IMR-90 (cell line): ENCODE data around the gene OSBPL3. TPM values are rescaled to one million over a fixed set of nuclear protein-coding genes. Genes with fewer than 3 reads are reported as not detected.
A peak's percentile ranks its signal among the peaks of the same experiment; 100 is the strongest.

Experiments
- ATAC-seq: fragments of 200-7000 bp; cut with Tn5 transposase; 2 replicates; pipeline ENCODE4 v1.9.1; 2020; ENCODE audit warnings: low read depth, mild to moderate bottlenecking, moderate library complexity
- BruUV-seq: library from RNA; stranded (reverse); fragments of 400-500 nt; replicated peaks from 2 replicates; lab custom pipeline; 2021; lab: Mats Ljungman, UMichigan
- CTCF ChIA-PET: fragments of 300-600 bp; formaldehyde crosslinking; extraction: SDS; loops from one replicate; lab custom pipeline; 2021; ENCODE audit warnings: antibody characterized with exemption; lab: Yijun Ruan, JAX
- POLR2A ChIA-PET: fragments of 300-600 bp; sonication (Branson Sonifier 250); formaldehyde crosslinking; loops from one replicate; lab custom pipeline; 2022; ENCODE audit warnings: antibody characterized with exemption; ENCODE audit not compliant: unreplicated experiment; lab: Charles Lee
- DNase-seq: peaks from one replicate; pipeline ENCODE4 v3.0.0; 2013
- H2AFZ ChIP-seq: replicated peaks from 2 replicates; pipeline ENCODE3; 2013; ENCODE audit warnings: low read length, mild to moderate bottlenecking; ENCODE audit not compliant: poor library complexity
- H2AK5ac ChIP-seq: 2 replicates; pipeline ENCODE4 v1.6.1; 2013; ENCODE audit warnings: low read depth, low read length, inconsistent platforms
- H2AK9ac ChIP-seq: replicated peaks from 2 replicates; pipeline ENCODE3; 2013; ENCODE audit warnings: mild to moderate bottlenecking, low read depth, low read length, moderate library complexity; ENCODE audit not compliant: poor library complexity
- H2BK120ac ChIP-seq: 2 replicates; pipeline ENCODE4 v1.6.1; 2013; ENCODE audit warnings: low read depth, low read length, inconsistent platforms
- H2BK15ac ChIP-seq: 3 replicates; pipeline ENCODE4 v1.6.1; 2013; ENCODE audit warnings: low read depth, low read length, inconsistent platforms
- H2BK20ac ChIP-seq: 2 replicates; pipeline ENCODE4 v1.6.1; 2013; ENCODE audit warnings: low read depth, mild to moderate bottlenecking, inconsistent platforms, low read length, moderate library complexity
- H2BK5ac ChIP-seq: 2 replicates; pipeline ENCODE4 v1.6.1; 2013; ENCODE audit warnings: mild to moderate bottlenecking, low read depth, low read length, inconsistent platforms; ENCODE audit not compliant: poor library complexity, severe bottlenecking
- H3K14ac ChIP-seq: replicated peaks from 2 replicates; pipeline ENCODE4 v1.6.1; 2013; ENCODE audit warnings: low read depth, low read length, inconsistent platforms
- H3K18ac ChIP-seq: 2 replicates; pipeline ENCODE4 v1.6.1; 2013; ENCODE audit warnings: low read depth, low read length, control low read depth
- H3K23ac ChIP-seq: 2 replicates; pipeline ENCODE4 v1.6.1; 2013; ENCODE audit warnings: low read depth, low read length, inconsistent platforms
- H3K27ac ChIP-seq: 2 replicates; pipeline ENCODE4 v1.5.1; 2013; ENCODE audit warnings: mild to moderate bottlenecking, control low read depth, low read length; ENCODE audit not compliant: insufficient read depth
- H3K27me3 ChIP-seq: 2 replicates; pipeline ENCODE4 v1.6.1; 2013; ENCODE audit warnings: low read length; ENCODE audit not compliant: control insufficient read depth, insufficient read depth
- H3K36me3 ChIP-seq: 2 replicates; pipeline ENCODE4 v1.6.1; 2013; ENCODE audit warnings: low read length, mixed read lengths; ENCODE audit not compliant: control insufficient read depth, insufficient read depth
- H3K4ac ChIP-seq: 2 replicates; pipeline ENCODE4 v1.6.1; 2013; ENCODE audit warnings: low read depth, low read length, inconsistent platforms
- H3K4me1 ChIP-seq: 2 replicates; pipeline ENCODE4 v1.6.1; 2013; ENCODE audit warnings: low read length, mixed read lengths; ENCODE audit not compliant: control insufficient read depth, insufficient read depth
- H3K4me2 ChIP-seq: 2 replicates; pipeline ENCODE4 v1.6.1; 2013; ENCODE audit warnings: low read depth, mild to moderate bottlenecking, control low read depth, low read length, moderate library complexity
- H3K4me3 ChIP-seq: 2 replicates; pipeline ENCODE4 v1.5.1; 2013; ENCODE audit warnings: low read depth, mild to moderate bottlenecking, control low read depth, low read length, moderate library complexity; ENCODE audit not compliant: insufficient read depth
- H3K56ac ChIP-seq: 2 replicates; pipeline ENCODE4 v1.6.1; 2013; ENCODE audit warnings: low read length, inconsistent platforms; ENCODE audit not compliant: insufficient read depth; ENCODE audit errors: extremely low read depth
- H3K79me1 ChIP-seq, 2 experiments: 2 replicates each; pipeline ENCODE4 v1.6.1; 2013; ENCODE audit warnings: low read length in 2 of 2, inconsistent platforms in 1 of 2, low read depth in 1 of 2
- H3K9ac ChIP-seq: 2 replicates; pipeline ENCODE4 v1.6.1; 2013; ENCODE audit warnings: low read depth, low read length, control low read depth
- H3K9me1 ChIP-seq: 2 replicates; pipeline ENCODE4 v1.6.1; 2013; ENCODE audit warnings: low read length, inconsistent platforms; ENCODE audit not compliant: insufficient read depth
- H3K9me3 ChIP-seq: 2 replicates; pipeline ENCODE4 v1.6.1; 2013; ENCODE audit warnings: low read length; ENCODE audit not compliant: control insufficient read depth, insufficient read depth
- H4K20me1 ChIP-seq: 2 replicates; pipeline ENCODE4 v1.6.1; 2013; ENCODE audit warnings: low read length, inconsistent platforms; ENCODE audit not compliant: insufficient read depth
- H4K5ac ChIP-seq: 2 replicates; pipeline ENCODE4 v1.6.1; 2013; ENCODE audit warnings: mild to moderate bottlenecking, low read depth, low read length, control low read depth
- H4K8ac ChIP-seq, 2 experiments: 2 replicates each; pipeline ENCODE4 v1.6.1; 2013; ENCODE audit warnings: low read depth in 2 of 2, low read length in 2 of 2, control low read depth in 1 of 2, inconsistent platforms in 1 of 2
- H4K91ac ChIP-seq: 2 replicates; pipeline ENCODE4 v1.6.1; 2013; ENCODE audit warnings: low read depth, low read length, inconsistent platforms; ENCODE audit not compliant: insufficient read depth
- BHLHE40 ChIP-seq: fragments of 150-350 bp; IDR thresholded peaks from 2 replicates; pipeline ENCODE4 v1.6.1; 2016; ENCODE audit warnings: mild to moderate bottlenecking, low read depth, low read length
- CEBPB ChIP-seq: IDR thresholded peaks from 2 replicates; pipeline ENCODE4 v1.6.1; 2012; ENCODE audit warnings: low read depth, low read length, improper control_type of control experiment
- CHD1 ChIP-seq: IDR thresholded peaks from 2 replicates; pipeline ENCODE4 v1.6.1; 2012; ENCODE audit warnings: low read depth, low read length, improper control_type of control experiment
- CTCF ChIP-seq: conservative IDR thresholded peaks from 2 replicates; pipeline ENCODE4 v1.5.1; 2012; ENCODE audit warnings: mild to moderate bottlenecking, low read depth, low read length, improper control_type of control experiment
- ELK1 ChIP-seq: fragments of 150-350 bp; IDR thresholded peaks from 2 replicates; pipeline ENCODE4 v1.6.1; 2016; ENCODE audit warnings: low read depth, mild to moderate bottlenecking, low read length, moderate library complexity, borderline replicate concordance
- MAZ ChIP-seq: IDR thresholded peaks from 2 replicates; pipeline ENCODE4 v1.6.1; 2012; ENCODE audit warnings: low read depth, mild to moderate bottlenecking, low read length, improper control_type of control experiment, moderate library complexity, borderline replicate concordance
- MXI1 ChIP-seq: IDR thresholded peaks from 2 replicates; pipeline ENCODE4 v1.6.1; 2012; ENCODE audit warnings: low read depth, mild to moderate bottlenecking, low read length, moderate library complexity, borderline replicate concordance
- NFE2L2 ChIP-seq: fragments of 150-350 bp; IDR thresholded peaks from 2 replicates; pipeline ENCODE4 v1.6.1; 2016; ENCODE audit warnings: low read depth, mild to moderate bottlenecking, low read length
- POLR2A ChIP-seq: IDR thresholded peaks from 2 replicates; pipeline ENCODE4 v1.6.1; 2012; ENCODE audit warnings: mild to moderate bottlenecking, low read depth, low read length
- RCOR1 ChIP-seq: IDR thresholded peaks from 2 replicates; pipeline ENCODE4 v1.6.1; 2012; ENCODE audit warnings: mild to moderate bottlenecking, low read length, improper control_type of control experiment; ENCODE audit not compliant: insufficient replicate concordance
- SMC3 ChIP-seq: fragments of 150-350 bp; IDR thresholded peaks from 2 replicates; pipeline ENCODE4 v1.6.1; 2016; ENCODE audit warnings: low read depth, mild to moderate bottlenecking, antibody characterized with exemption, low read length, moderate library complexity
- USF2 ChIP-seq: fragments of 150-350 bp; IDR thresholded peaks from 2 replicates; pipeline ENCODE4 v1.6.1; 2017; ENCODE audit warnings: mild to moderate bottlenecking, antibody characterized with exemption, low read length, low read depth
- whole genome bisulfite sequencing, 2 experiments: methylation state at CpG; one replicate each; pipeline versions ENCODE4 v1.1.5 to v1.1.7; 2013; ENCODE audit warnings: missing lambda C conversion rate in 2 of 2; ENCODE audit not compliant: insufficient read length in 1 of 2; ENCODE audit errors: extremely low coverage in 2 of 2; 5-methylcytosine and 5-hydroxymethylcytosine counted together
- dilution Hi-C: fragments of 300-500 bp; cut with HindIII; formaldehyde crosslinking; loops from one replicate; pipeline ENCODE4 v1.14.3; 2018; ENCODE audit warnings: low sequenced_read_pairs; ENCODE audit not compliant: unreplicated experiment
- in situ Hi-C: fragments of 300-500 bp; cut with MboI; formaldehyde crosslinking; loops from 3 replicates; pipeline ENCODE4 v1.14.3; 2019; ENCODE audit warnings: low sequenced_read_pairs, inconsistent platforms, mixed read lengths
- intact Hi-C: fragments of 100-400 bp; cut with micrococcal nuclease; formaldehyde crosslinking; loops from 2 replicates; pipeline ENCODE4 v1.10.0; 2022
- polyA plus RNA-seq, 3 experiments: library from polyadenylated mRNA; depleted of rRNA; stranded (reverse); fragments of >200 nt; gene quantifications; 2 replicates each; pipeline ENCODE4 v1.2.3, GENCODE V29; 2012; ENCODE audit warnings: low replicate concordance in 1 of 3
- total RNA-seq: library from RNA; depleted of rRNA; stranded (reverse); fragments of >200 nt; gene quantifications from 2 replicates; pipeline ENCODE4 v1.2.3, GENCODE V29; 2012

The OSBPL3 gene
- total and polyA plus RNA-seq, 2 of the 4 experiments (the other 2 are of a cell fraction), result 18.0 to 29.9 TPM

GRCh38 chr7:24979863-24980533 lies at the start of gene OSBPL3 (continued):
- TF ChIP-seq SMC3, result peak; percentile 10
- peak; percentile 79 for TF ChIP-seq POLR2A

GRCh38 chr7:25029075-25029474 lies 49.1 kb upstream of the OSBPL3 start:
- peak overlapping the region; percentile 52 for H2AFZ ChIP-seq
- H3K4me1 ChIP-seq, result peaks cover 30% of the 10 kb centered on the region
- DNase-seq (no peak), ATAC-seq (no peak)
- H3K9me3 ChIP-seq, result no peaks in the 10 kb centered on the region
- peak overlapping the region; percentile 96 for H2BK120ac ChIP-seq
- dilution Hi-C loops (no loop called here), in situ Hi-C loops (no loop called here), intact Hi-C loops (no loop called here)
- H4K8ac ChIP-seq, result peak overlapping the region; percentile 68 to 91; a peak in 3 of 4 replicates
- ChIA-PET POLR2A (no interaction called here), CTCF (interaction anchor here (0.7 to 1.7 kb wide), 2 partner anchors 15 to 47 kb away, joined by 3 to 6 read pairs; no protein-coding TSS in a partner anchor)
- H4K20me1 ChIP-seq, result no peaks in the 10 kb centered on the region
- H3K56ac ChIP-seq, result peak overlapping the region; percentile 32; the same call in 1 of the 2 replicates
- no TSS peak for BruUV-seq
- peak overlapping the region; percentile 97 for H2BK20ac ChIP-seq
- H4K5ac ChIP-seq, result peak overlapping the region; percentile 90
- peak overlapping the region; percentile 91 for H2AK5ac ChIP-seq
- H3K4me3 ChIP-seq, result no peak overlapping the region
- whole genome bisulfite sequencing, 2 experiments, result no CpG with 5 or more reads among the region's 1 CpG
- peak overlapping the region; percentile 79 for H3K18ac ChIP-seq
- H3K79me1 ChIP-seq, result peaks cover 6 to 18% of the 10 kb centered on the region in 2 experiments; a peak in 3 of 4 replicates
- peaks cover 23% of the 10 kb centered on the region for H3K9me1 ChIP-seq
- peak overlapping the region; percentile 85 for H2BK5ac ChIP-seq
- H4K91ac ChIP-seq, result peak overlapping the region; percentile 87
- no peak overlapping the region for H3K4me2 ChIP-seq
- H3K4ac ChIP-seq, result peak overlapping the region; percentile 94
- peak overlapping the region; percentile 55; the same call in 1 of the 2 replicates for H3K23ac ChIP-seq
- H3K14ac ChIP-seq, result peak overlapping the region; percentile 89
- no peak overlapping the region for H3K9ac ChIP-seq
- no peaks in the 10 kb centered on the region for H3K36me3 ChIP-seq
- peak overlapping the region; percentile 83; the same call in 2 of the 3 replicates for H2BK15ac ChIP-seq
- peak overlapping the region; percentile 10 for H2AK9ac ChIP-seq
- H3K27me3 ChIP-seq, result no peaks in the 10 kb centered on the region
- H3K27ac ChIP-seq, result peak overlapping the region; percentile 88
- TF ChIP-seq USF2 (no peak), CEBPB (no peak), RCOR1 (no peak), NFE2L2 (no peak), MAZ (no peak), MXI1 (no peak), CHD1 (no peak), BHLHE40 (no peak), CTCF (no peak), ELK1 (no peak)
